ENCODE results near the gene RUSF1.

RUSF1 gene

DNA sequence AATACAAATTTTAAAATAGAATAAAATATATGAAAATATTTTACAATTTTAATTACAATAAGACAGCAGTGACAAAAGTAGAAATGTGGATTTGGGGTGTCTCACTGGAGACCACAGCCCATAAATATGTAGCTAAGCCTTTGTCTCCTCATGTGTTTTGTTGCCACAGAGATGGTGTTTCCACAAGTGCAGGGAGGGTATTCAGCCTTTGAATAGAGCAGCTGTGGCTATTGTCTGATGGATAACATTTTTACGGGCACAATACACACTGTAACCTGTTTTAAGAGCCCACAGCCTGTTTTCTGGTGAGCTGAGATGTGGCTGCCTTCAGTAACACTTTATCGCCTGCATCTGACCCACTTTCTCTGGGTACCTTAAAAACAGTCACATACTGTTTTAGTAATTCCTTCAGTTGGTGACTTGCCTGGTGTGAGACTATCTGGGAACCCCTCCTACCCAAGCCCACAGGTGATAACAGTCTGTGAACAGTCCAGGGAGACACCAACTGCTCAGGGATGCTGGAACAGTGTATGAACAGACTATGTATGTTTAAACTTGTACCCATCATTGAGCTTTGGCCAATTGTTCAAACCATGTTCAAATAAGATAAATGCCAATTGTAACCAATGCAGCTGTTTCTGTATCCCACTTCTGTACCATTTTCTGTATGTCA, 11.7 kb upstream of the RUSF1 start:
- H3K4me3 ChIP-seq (ENCODE audit: low read depth, low read length): no peak overlapping the region
- no peak for TF ChIP-seq POLR2A (IDR thresholded peaks at IDR 0.05; ENCODE audit: extremely low read depth, insufficient read length)
- no peak for DNase-seq (ENCODE audit: low read depth)

DNA sequence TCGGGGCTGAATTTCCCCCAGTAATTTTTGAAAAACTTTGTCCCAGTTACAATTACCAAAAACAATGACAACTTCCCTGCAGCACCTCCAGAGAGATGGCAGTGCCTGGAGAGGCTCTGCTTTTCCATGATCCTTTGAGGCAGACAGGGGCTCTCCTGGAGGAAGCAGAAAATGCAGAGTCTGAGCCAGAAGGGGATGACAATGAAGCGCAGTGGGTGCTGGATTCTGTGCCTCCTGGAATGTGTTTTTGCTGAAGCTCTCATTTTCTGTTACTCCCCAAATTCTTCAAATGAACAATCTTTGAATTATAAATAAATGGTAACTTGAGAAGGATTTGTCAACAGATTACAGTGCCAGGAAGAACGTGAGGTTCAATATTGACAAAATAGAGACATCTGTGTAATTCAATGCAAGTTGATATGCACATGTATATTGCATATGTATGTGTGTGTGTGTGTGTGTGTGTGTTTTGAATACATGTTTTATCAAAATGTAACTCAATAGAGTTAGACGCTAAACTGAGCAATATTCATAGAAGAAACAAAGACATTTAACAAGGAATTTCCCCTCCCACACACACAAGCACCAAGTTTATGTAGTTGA, 9.7 kb upstream of the RUSF1 start:
- no peak overlapping the region for H3K4me3 ChIP-seq (ENCODE audit: low read depth, low read length)
- DNase-seq (ENCODE audit: low read depth): no peak
- TF ChIP-seq POLR2A (IDR thresholded peaks at IDR 0.05; ENCODE audit: extremely low read depth, insufficient read length) (no peak), MYC (IDR thresholded peaks at IDR 0.05; ENCODE audit: low read depth, low read length) (no peak)
- TF ChIP-seq, protein P1, sequence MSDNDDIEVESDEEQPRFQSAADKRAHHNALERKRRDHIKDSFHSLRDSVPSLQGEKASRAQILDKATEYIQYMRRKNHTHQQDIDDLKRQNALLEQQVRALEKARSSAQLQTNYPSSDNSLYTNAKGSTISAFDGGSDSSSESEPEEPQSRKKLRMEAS (IDR thresholded peaks at IDR 0.05; ENCODE audit: low read depth, low read length): no peak

DNA sequence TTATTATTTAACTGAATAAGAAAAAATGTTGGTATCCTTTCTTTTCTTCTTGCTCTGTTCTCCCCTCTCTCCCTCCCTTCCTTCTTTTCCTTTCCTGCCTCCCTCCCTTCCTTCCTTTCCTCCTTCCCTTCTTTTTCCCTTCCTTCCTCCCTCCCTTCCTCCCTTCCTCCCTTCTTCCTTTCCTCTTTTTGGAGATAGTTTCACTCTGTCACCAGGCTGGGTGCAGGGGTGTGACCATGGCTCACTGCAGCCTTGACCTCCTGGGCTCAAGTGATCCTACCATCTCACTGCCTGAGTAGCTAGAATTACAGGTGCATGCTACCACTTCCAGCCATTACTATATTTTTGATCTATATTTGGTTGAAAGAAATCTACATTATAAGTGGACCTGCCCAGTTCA, 5.7 kb upstream of the RUSF1 start:
- TF ChIP-seq MYC (IDR thresholded peaks at IDR 0.05; ENCODE audit: low read depth, low read length) (no peak), POLR2A (IDR thresholded peaks at IDR 0.05; ENCODE audit: extremely low read depth, insufficient read length) (no peak)
- TF ChIP-seq, protein P2, sequence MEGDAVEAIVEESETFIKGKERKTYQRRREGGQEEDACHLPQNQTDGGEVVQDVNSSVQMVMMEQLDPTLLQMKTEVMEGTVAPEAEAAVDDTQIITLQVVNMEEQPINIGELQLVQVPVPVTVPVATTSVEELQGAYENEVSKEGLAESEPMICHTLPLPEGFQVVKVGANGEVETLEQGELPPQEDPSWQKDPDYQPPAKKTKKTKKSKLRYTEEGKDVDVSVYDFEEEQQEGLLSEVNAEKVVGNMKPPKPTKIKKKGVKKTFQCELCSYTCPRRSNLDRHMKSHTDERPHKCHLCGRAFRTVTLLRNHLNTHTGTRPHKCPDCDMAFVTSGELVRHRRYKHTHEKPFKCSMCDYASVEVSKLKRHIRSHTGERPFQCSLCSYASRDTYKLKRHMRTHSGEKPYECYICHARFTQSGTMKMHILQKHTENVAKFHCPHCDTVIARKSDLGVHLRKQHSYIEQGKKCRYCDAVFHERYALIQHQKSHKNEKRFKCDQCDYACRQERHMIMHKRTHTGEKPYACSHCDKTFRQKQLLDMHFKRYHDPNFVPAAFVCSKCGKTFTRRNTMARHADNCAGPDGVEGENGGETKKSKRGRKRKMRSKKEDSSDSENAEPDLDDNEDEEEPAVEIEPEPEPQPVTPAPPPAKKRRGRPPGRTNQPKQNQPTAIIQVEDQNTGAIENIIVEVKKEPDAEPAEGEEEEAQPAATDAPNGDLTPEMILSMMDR (IDR thresholded peaks at IDR 0.05; ENCODE audit: low read depth, low read length): no peak
- TF ChIP-seq, protein P1 (IDR thresholded peaks at IDR 0.05; ENCODE audit: low read depth, low read length): no peak
- H3K4me3 ChIP-seq (ENCODE audit: low read depth, low read length): no peak overlapping the region
- no peak for DNase-seq (ENCODE audit: low read depth)

DNA sequence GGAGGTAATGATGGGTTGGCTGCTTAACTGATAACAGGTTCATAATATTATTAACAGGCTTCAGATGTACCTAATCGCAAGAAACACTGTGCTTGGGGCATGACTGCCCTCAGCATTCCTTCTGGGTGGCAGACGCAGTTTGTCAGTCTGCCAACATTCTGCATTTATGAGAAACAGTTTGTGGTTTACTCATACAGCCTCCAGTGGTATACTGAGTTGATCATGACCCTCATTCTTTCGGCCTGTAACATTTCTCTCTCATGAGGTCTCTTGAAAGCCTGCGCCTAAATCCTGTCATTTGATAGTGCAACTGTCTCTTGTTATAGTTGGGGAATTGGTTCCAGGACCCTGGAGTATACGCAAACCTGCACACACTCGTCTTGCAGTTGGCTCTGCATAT, 4.9 kb upstream of the RUSF1 start:
- DNase-seq (ENCODE audit: low read depth): no peak
- TF ChIP-seq, protein P1 (IDR thresholded peaks at IDR 0.05; ENCODE audit: low read depth, low read length): no peak
- TF ChIP-seq MYC (IDR thresholded peaks at IDR 0.05; ENCODE audit: low read depth, low read length) (no peak), POLR2A (IDR thresholded peaks at IDR 0.05; ENCODE audit: extremely low read depth, insufficient read length) (no peak)
- TF ChIP-seq, protein P2 (IDR thresholded peaks at IDR 0.05; ENCODE audit: low read depth, low read length): no peak
- H3K4me3 ChIP-seq (ENCODE audit: low read depth, low read length): no peak overlapping the region

DNA sequence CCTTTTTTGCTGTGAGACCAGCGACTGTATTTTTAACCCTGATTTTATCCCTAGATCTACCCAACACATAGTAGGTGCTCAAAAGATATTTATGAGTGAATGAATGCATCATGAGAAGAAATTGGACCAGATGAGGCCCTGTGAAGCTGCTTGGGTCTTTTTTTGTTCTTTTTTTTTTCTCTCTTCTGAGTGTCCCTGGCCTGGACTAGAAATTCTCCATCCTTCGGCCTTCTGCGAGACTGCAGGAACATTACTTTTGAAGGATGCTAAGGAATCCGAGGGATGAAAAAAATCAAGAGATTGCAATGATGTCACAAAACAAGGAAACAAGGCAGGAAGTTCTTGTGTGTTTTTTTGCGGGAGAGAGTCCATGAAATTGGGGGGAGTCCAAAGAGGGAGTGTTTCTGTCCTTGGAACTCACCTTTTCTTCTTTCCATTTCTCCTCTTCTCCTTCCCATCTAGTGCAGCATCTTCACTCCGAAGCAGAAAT, 560 bp upstream of the RUSF1 start:
- TF ChIP-seq, protein P2 (IDR thresholded peaks at IDR 0.05; ENCODE audit: low read depth, low read length): no peak
- no peak for TF ChIP-seq POLR2A (IDR thresholded peaks at IDR 0.05; ENCODE audit: extremely low read depth, insufficient read length)
- DNase-seq (ENCODE audit: low read depth): no peak

DNA sequence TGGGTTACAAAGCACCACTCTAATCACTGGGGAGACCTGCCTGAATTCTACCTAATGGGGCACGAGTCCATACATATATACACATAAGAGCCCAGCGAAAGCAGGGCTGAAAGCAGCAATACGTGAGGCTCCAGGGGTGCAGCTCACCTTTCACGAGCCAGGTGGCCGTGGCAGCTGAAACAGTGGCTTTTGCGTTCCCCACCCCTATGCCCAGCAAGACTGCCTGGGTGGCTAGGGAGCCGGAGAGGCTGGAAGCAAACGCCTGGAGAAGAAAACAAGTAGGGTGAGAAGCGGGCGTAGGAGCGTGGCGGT, 618 bp downstream of the RUSF1 start:
- DNase-seq (ENCODE audit: low read depth): no peak
- peak overlapping the region; percentile 91 for H3K4me3 ChIP-seq (ENCODE audit: low read depth, low read length)
- TF ChIP-seq POLR2A (IDR thresholded peaks at IDR 0.05; ENCODE audit: extremely low read depth, insufficient read length) (no peak), MYC (IDR thresholded peaks at IDR 0.05; ENCODE audit: low read depth, low read length) (no peak)
- TF ChIP-seq, protein P1 (IDR thresholded peaks at IDR 0.05; ENCODE audit: low read depth, low read length): no peak
- TF ChIP-seq, protein P2 (IDR thresholded peaks at IDR 0.05; ENCODE audit: low read depth, low read length): no peak

More for the DNA sequence above, 560 bp upstream of the RUSF1 start:
- peak overlapping the region; percentile 91 for H3K4me3 ChIP-seq (ENCODE audit: low read depth, low read length)

DNA sequence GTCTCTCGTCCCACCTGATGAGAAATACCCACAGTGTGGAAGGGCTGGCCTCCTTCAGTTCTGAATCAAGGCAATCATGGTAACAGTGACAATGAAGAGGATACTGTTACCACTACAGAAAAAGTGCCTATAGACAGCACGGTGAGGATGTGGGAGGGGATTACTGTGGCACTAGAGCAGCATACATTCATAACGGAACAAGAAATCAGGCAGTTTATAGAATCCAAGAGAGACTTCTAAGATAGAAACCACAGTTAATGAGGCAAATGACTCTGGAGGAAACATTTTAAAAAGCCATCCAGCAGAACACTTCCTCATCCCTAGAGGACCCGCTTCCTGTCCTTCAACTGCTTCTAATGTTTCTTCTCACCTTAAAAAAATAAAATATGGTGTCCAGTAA, 2.7 kb downstream of the RUSF1 start:
- TF ChIP-seq MYC (IDR thresholded peaks at IDR 0.05; ENCODE audit: low read depth, low read length): no peak
- TF ChIP-seq POLR2A (IDR thresholded peaks at IDR 0.05; ENCODE audit: extremely low read depth, insufficient read length): no peak
- TF ChIP-seq, protein P1 (IDR thresholded peaks at IDR 0.05; ENCODE audit: low read depth, low read length): no peak
- TF ChIP-seq, protein P2 (IDR thresholded peaks at IDR 0.05; ENCODE audit: low read depth, low read length): no peak
- H3K4me3 ChIP-seq (ENCODE audit: low read depth, low read length): no peak overlapping the region
- peak; percentile 28 for DNase-seq (ENCODE audit: low read depth)

Measured in NB4 (cell line).